Stimulated activated CD4-positive, alpha-beta T cell treated with anti-CD3 and anti-CD28 coated beads, Interleukin-1b, Interleukin-23, amount 100 ng/mL, for 1 hour (primary cell): ENCODE measurements around the gene UTP4.

Source experiments
- DNase-seq, 2 donors: peaks; one replicate each; pipeline ENCODE4 v3.0.0-alpha.2; 2020; ENCODE audit warnings: low read depth in 2 of 2

Gene UTP4

DNA sequence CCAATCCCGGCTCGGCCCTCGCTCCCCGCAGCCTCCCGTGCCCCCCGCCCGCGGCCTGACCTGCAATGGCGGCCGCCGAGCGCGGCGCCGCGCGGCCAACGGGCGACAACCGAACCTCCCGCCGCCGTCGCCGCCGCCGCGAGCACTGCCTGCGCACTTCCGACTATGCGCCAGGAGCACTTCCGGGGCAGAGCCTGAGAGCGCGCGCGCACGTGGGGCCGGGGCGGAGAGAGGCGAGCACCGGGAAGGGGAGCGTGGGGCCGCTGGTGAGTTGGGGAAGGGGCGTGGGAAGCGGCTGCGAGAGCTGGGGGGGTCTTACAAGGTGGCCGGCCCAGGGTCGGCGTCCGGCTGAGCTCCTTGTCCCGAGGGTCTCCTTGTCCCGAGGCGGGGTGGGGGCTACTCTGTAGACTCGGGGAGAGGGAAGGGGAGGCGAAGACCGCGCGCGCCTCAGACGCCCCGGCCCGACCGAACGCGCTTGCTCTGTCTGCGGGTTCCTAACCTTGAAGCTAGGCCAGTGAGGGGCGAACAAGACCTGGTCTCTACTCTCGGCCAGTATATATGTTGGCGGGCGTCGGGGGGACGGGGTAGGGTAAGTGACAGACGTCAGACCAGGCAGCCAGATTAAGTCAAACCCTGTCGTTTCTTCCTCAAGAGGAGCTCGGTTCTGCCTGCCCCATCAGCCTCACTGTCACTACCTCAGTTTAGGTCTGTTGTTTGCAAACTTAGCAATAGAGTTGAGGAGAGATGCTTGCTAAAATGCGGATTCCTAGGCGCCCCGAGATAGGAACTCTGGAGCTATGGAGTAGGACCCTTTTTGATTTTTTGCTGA lies at the start of gene UTP4, which contains the start of gene CHTF8:
TSS of gene UTP4 (plus strand) at position 226 of the 829 bp plus-strand sequence. CDS start 811 bp downstream, outside the sequence.
TSS of gene CHTF8 (minus strand) at position 165 of the 829 bp plus-strand sequence. CDS start 11,130 bp downstream, outside the sequence.
- peak; percentile 57 to 76 for DNase-seq

DNA sequence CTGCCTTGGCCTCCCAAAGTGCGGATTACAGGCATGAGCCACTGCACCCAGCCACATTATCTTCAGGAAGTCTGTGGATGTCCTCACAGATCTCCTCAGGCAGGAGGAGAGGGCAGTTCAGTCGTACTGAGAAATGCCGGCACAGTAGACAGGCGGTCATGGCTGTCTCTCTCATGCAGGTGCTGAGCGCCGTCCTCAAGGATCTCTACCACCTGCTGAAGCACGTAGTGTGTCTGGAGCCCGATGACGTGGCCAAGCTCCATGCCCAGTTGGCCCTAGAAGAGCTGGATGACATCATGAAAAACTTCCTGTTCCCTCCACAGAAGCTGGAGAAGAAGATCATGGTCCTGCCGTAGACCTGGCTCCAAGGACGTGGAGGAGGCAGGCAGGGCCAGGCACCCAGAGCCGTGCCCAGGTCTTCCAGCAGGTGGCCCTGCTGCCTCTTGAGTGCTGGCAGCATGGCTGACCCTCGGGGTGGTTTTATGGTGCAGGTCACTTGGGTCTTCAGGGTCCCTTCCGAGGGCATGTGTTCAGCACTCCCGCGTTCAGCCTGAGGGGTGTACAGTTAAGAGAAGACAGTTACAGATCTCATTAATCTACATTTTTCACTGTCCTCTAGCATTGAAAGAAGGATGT lies 49.0 kb upstream of the UTP4 start:
- no peak for DNase-seq

DNA sequence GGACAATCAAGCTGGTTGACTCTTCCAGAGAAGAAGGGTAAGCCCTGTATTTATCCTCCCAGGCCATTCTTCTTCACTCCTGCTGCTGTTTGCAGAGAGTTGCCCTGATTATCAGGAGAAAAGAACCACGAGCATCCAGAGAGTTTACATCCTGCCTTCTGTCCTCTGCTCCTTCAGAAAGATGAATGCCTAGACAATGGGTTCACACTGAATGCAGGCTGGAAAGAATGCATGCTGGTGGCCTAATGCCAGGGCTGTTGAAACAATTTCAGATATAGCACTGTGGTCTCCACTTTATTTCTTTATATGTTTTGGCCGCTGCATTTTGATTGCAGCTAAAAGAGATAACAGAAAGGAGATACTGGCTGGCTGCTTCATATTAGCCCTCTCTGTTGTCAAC lies 48.2 kb upstream of the UTP4 start:
- no peak for DNase-seq

DNA sequence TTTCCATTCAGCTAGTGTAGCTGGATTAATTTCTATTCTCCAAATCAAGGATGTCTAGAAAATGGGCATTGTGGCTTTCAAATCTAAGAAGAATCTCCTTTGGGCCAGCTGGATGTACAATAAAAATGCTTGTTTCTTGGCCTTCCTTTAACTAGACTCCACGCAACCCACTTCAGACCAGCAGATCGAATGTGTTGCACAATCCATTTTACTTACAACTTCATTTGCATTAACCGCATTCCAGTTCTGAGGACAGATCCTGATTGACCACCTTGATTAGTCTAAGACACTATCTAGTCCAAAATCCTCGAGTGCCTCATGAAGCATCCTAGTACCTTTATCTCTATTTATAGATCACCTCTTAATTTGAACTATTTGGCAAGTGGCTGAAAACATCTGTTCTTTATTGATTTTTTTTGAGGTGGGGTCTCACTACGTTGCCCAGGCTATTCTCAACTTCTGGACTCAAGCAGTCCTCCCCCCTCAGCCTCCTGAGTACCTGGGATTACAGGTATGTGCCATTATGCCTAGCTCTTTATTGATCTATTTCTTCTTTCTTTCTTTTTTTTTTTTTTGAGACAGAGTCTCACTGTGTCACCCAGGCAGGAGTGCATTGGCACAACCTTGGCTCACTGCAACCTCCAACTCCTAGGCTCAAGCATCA lies 47.3 kb upstream of the UTP4 start:
- no peak for DNase-seq

DNA sequence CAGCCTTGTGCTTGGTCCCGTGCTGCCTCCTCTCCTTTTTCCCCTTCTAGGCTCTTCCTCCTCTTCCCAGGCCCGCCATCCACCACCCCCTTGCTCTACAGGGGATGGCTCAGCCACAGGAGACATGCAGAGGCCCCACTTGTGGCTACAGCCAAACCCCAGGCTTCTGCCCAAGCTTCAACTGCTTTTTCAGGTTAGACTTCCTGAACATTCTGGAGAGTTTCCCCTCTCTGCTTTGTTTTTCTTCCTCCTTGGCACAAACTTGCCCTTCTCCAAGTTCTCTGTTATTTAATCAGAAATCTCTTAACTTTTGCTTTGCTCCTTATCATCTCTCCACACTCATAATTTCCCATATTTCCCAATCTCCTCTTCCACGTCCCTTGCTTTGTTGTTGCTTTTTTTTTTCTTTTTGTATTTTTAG lies 45.3 kb upstream of the UTP4 start:
- no peak for DNase-seq

DNA sequence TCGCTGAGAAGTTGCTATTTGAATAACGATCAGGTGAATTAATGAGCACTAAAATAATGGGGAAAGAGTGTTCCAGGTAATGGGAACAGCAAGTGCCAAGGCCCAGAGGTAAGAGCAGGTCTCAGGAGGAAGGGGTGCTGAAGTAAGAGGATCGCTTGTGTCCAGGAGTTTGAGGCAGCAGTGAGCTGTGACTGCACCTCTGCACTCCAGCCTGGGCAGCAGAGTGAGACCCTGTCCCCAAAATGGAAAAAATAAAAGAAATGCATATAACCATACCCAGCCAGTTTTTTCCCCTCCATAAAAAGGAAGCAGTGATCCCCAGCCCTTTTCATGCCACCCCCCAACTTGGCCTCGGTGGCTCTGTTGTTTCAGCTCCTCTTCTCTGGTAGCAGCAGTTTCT lies 43.8 kb upstream of the UTP4 start:
- no peak for DNase-seq

DNA sequence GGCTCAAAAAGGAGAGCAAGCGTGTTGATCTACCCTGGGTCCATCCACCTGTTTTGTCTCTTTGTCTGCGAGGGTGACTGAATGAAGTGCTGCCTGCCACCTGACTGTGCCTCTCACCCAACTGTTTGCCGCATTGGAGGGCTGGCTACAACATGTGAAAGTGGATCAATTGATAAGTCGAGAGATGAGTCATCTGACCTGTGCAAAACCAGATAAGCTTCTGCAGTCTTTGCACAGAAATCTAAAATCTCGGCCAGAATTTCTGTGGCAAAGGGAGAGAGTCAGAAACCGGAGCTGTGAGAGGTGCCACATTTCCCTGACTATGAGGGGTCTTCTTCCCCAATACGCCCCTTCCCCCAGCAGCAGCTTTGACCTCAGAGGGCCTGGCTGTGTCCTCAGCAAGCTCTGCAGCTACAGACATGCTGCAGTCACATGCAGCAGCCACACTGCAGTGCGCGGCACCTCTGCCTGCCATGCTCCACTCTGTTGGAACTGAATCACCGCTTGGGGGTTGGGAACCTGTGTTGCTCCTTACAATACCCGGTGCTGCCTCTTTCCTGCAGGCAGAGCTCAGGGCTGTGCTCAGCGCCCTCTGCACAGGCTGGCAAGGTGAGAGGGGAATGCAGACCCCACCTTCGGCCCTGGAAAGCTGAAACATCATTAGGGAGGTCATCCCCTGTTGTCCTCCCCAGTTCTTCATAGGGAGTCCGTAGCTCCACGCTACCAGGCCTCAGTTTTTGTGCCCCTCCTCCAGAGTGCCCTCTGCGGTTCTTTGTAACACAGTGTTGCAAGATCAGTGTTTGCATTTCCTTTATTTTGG lies 43.1 kb upstream of the UTP4 start:
- DNase-seq: no peak

DNA sequence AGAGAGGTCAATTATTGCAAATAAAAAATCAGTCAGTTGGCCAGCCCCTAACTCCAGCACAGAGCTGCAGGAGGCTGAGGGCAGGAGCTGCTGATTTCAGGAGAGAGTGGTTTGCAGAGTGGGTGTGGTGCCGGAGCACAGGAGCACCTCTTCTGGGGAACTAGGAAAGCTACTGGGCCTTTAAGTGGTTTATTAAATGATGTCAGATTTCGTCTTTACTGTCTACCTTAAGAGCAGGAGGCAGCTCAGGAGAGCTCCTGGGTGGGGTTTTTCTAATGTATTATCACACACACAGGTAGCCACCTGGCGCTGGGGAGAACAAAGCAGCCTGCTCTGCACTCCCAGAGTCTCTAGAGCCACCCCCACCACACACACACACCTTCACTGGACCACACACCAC lies 38.5 kb upstream of the UTP4 start:
- DNase-seq: no peak

DNA sequence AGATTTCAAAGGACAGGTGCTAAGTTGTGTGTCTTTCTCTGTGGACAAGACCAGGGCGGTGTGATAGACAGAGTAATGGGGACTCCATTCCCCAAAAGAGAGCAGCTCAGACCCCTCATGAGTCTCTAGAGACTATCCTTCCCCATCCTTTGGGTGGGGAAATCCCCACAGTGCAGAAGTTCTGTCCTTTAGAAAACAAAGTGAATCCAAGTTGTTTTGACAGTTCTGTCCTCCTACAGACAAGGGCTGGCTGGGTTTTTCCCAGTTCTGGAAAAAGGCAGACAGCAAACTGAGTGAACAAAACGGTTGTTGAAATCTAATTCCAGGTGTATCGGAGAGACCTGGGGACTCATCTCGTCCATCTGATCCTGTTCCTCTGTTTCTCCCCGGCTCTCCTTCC lies 37.9 kb upstream of the UTP4 start:
- DNase-seq: no peak

DNA sequence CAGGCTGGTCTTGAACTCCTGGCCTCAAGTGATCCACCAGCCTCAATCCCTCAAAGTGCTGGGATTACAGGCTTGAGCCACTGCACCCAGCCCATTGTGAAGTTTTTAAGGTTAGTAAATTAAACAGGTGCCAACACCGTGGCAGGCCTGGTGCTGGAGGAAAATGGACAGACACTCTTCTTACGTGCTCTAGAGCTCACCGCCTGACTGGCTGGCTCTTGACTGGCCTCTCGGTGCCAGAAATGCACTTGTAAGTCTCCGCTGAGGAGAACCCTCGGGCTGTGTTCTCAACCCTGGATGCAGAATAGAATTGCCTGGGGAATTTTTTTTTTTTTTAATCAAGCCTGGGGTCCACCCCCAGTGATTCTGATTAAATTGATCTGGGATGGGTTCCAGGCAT lies 37.3 kb upstream of the UTP4 start:
- DNase-seq: no peak

DNA sequence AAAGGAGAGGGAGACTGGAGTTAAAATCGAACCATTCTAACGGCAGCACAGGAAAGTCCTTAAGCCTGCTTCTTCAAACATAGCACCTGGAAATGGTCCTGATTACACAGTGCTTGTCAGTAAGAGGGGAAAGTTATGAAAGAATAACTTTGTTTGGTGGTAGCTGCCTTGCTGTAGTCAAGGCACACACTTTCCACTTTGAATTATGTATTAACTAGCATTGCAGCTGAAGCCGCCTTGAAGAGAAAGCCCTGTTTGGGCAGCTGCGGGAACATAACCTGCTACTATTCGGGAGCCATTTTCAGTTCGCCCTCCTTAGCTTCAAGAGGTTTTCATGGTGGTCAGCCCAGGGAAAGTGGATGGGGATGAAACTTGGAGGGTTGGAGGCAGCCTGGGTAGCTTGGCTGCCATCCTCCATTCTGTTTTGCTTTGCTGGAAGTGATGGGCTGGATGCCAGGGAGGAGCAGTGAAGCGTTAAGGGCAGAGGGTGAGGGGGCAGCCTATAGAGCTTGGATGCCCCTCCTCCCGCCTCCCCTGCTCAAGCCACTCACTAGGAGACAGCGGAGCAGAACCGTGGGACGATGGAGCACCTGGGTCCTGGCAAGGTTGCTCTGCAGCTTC lies 32.3 kb upstream of the UTP4 start:
- no peak for DNase-seq

DNA sequence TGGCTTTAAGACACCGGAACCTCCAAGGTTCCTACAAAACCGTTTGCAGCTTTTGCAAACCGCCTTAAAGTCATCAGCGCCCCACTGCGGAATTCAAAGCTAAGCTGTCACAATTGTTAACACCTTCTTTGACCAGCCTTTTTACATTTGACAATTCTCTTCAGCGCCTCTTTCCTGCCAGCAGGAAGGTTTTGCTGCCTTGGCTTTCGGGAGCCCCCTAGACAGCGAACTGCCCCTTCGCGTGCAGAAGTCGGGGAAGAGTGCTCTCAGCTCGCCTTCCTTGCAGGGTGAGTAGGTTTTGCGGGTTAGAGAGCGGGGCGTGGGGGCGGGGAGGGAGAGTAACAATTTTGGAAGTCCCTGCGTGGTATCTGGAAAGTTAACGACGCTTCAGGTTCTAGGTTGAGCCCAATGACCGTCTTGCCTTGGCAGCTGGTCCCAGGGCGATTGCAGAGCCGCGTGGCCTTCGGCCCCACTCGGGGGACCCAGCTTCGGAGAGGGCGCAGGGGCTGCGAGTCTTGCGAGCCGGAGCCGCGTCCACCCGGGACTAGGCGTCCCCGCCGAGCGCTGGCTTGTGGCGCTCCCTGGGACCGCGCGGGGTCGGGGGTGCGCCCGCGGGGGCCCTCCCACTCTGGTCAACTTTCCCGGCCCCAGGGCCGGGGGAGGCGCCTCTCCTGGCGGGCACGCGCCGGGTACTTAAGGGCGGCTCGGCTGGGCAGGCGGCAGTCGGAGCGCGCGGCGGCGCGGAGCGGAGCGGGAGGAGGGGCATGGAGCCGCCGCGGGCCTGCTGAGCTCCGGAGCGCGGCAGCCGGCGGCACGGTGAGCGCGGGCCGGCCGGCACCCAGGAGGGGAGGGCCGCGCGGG lies 26.7 kb upstream of the UTP4 start, which contains the start of gene HAS3:
TSS of gene HAS3 (plus strand) at position 153 of the 861 bp plus-strand sequence. CDS start 3,743 bp downstream, outside the sequence.
- no peak for DNase-seq

DNA sequence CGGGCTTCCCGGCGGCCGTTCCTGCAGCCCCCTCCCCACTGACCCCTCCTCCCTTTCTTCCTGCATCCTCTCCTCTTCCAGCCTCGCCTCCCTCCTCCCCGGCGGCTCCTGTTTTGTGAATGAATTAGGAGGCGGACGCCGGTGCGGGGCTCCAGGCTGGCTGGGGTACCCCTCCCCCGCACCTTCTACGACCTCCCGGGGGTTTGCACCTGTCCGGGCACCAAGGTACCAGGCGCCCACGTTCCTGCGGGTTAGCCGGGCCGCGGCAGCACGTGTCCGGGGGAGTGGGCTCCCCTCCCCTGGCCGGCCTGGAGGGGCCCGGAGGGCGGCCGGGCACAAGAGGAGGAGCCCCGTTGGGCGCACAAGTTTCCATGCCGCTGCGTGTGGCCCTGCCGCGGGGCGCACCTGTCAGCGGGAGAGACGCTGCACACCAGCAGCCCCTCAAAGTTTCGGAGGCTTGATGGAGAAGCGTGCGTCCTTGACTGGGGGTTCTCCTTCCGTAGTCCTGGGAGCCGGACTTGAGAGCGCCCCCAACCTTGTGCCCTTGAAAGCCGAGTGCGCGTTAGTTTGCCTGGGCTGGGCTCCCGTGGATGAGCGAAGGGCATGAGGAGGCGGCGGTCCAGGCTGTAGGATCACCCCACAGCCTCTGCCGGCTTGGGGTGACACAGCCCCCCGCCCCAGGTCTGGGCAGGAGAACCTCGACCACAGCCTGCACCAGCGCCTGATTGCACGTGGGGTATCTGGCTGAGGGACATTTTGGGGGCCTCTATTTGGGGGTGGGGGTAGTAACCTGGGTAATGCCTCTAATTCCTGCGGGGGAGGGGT lies 25.7 kb upstream of the UTP4 start:
- no peak for DNase-seq

DNA sequence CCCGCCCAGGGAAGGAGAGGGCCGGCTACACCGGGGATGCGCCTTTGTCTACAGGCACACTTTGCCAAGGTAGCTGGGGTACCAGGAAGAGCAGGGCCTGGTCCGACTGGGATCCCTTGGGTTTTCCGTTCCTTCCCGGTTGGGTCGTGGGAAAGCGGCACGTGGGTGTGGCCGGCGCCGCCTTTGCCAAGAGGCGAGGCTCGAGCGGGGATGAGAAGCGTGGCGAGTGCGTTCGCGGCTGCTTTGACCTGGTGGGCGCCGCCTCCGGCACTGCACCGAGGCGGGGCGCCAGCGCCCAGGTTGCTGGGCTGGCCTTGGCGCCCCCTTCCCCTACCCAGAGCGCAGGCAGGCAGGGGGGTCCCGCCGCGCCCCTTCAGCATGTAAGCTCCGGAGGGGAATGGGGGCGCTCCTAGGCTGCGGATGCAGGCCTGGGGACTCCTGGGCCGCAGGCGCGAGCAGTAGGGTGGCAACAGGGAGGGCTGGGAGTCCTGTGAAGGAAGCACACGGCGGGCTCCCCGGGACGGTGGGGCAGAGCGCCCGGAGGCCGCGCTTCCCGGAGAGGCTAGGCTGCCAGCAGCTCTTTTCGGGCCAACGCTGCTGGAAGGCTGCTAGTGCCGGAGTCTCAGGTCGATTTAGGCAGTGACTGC lies 25.0 kb upstream of the UTP4 start:
- no peak for DNase-seq

DNA sequence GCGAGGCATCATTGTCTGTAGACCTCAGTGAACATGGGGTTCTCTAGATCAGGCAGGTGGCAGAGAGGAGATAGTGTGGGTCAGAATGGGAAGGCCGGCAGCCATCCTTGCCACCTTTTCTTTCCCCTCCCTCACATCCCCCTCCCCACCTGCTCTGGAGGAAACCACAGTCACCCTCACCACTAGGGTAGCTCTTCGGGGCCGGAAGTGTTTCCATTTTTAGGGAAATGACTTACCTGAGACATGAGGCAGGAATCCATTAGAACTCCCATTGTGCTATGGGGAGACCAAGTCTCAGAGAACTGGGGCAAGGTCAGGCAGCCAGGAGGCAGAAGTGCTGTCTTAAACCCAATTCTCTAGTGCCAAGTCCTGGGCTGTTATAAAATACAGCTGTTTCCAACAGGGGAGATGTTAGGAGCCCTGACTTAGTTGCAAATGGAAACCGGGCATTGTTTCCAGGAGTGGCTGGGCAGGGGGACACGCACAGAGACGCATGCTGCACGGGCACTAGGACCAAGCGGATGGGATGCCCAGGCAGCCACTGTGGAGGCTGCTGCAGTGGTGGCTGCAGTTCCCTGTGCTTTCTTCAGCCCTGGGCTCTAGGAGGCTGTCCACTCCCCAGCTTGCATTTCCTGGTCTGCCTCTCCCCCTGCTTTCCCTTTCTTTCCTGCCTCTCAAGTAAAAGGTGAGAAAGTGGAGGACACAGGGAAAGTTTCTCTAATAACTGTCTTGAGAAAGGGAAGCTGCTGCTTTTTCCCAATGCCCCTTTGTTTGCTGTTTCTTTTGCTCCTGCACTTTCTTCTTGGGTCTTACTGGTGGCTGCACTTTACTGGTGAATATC lies 24.2 kb upstream of the UTP4 start:
- no peak for DNase-seq

DNA sequence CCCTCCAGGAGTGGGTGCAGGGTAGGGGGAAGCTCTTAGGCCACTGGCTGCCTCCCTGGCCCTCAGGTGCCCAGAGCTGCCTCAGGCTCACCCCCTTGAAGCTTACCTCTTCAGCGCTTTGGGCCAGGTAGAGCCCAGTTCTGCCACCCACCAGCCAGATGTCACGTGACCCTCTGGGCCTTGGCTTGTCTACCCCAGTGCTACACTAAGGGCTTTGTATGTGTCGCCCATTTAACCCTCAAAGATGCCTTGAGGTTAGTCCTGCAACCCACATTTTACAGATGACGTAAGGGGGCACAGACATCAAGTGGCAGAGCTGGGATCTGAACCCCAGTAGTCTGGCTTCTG lies 23.6 kb upstream of the UTP4 start:
- DNase-seq: no peak

DNA sequence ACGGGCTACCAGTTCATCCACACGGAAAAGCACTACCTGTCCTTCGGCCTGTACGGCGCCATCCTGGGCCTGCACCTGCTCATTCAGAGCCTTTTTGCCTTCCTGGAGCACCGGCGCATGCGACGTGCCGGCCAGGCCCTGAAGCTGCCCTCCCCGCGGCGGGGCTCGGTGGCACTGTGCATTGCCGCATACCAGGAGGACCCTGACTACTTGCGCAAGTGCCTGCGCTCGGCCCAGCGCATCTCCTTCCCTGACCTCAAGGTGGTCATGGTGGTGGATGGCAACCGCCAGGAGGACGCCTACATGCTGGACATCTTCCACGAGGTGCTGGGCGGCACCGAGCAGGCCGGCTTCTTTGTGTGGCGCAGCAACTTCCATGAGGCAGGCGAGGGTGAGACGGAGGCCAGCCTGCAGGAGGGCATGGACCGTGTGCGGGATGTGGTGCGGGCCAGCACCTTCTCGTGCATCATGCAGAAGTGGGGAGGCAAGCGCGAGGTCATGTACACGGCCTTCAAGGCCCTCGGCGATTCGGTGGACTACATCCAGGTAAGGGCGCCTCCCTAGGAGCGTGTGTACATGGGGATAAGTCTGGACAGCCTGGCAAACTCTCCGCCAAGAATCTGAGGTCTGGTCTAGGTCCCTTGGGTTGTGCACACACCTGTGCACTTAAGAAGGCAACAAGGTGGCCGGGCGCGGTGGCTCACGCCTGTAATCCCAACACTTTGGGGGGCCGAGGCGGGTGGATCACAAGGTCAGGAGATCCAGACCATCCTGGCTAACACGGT lies 22.8 kb upstream of the UTP4 start:
- no peak for DNase-seq
